ENCODE data around the gene FAAH. TPM values are rescaled to one million over a fixed set of nuclear protein-coding genes. Genes with fewer than 3 reads are reported as not detected.

The FAAH gene
- total and polyA plus RNA-seq, 2 of the 13 experiments (the other 11 are each of a cell fraction or from before 2014, with no cell fraction given), result 5.4 to 11.0 TPM

DNA sequence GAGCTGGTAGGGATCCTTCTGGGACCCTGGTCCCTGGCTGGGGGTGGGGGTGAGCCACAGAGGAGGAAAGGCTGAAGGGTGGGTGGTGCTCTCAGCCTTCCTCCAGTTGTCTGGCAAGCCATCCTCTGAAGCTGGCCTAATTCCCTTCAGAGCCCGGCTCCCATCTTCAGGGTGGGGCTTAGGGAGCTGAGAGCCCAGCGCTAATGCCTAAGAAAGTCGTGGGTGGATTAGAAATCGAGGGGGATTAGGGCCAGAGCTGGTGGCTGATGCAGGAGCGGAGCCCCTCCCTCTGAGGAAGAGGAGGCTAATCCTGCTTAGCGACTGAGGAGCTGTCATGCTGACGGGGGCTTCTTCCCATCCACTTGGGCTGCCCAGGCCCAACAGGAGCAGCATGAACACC is 64.7 kb downstream of the FAAH start:
- ATAC-seq (no peak), DNase-seq (ENCODE audit: low spot score) (no peak), FAIRE-seq (no peak)
- Histone ChIP-seq H2AFZ (ENCODE audit: low read length) (no peak overlapping the region), H3K4me3 (replicated peaks in 1 of 3; ENCODE audit: insufficient read depth in 1 of 3, low read depth in 2 of 3, low read length in 3 of 3) (no peak overlapping the region), H3K27me3 (ENCODE audit: control insufficient read depth in 1 of 2, insufficient read depth in 2 of 2, low read length in 2 of 2) (peaks cover 11 to 61% of the 10 kb centered on the region in 2 experiments; a peak in 4 of 5 replicates), H3K4me2 (ENCODE audit: low read depth, low read length) (no peak overlapping the region), H3K4me1 (ENCODE audit: insufficient read depth, low read length) (no peaks in the 10 kb centered on the region), H3K9me3 (ENCODE audit: low read length) (no peaks in the 10 kb centered on the region), H3K36me3 (replicated peaks in 1 of 2; ENCODE audit: control insufficient read depth in 1 of 2, insufficient read depth in 2 of 2, low read length in 2 of 2) (no peaks in the 10 kb centered on the region), H4K20me1 (ENCODE audit: insufficient read depth, low read length) (no peaks in the 10 kb centered on the region), H3K79me2 (ENCODE audit: insufficient read depth, low read length) (no peaks in the 10 kb centered on the region), H3K27ac (ENCODE audit: extremely low read length, insufficient read depth, low read length) (no peak overlapping the region), H3K9ac (ENCODE audit: insufficient read depth, low read depth, low read length) (no peak overlapping the region)
- WGBS (ENCODE audit: low lambda C conversion rate), result 22% methylated on average over 4 of the region's 7 CpGs
- TF ChIP-seq, protein P1, sequence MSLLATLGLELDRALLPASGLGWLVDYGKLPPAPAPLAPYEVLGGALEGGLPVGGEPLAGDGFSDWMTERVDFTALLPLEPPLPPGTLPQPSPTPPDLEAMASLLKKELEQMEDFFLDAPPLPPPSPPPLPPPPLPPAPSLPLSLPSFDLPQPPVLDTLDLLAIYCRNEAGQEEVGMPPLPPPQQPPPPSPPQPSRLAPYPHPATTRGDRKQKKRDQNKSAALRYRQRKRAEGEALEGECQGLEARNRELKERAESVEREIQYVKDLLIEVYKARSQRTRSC (CRISPR knock-in tag; IDR thresholded peaks at IDR 0.05; ENCODE audit: low read depth), result no peak
- no peak for TF ChIP-seq SMARCE1 (IDR thresholded peaks at IDR 0.05; ENCODE audit: borderline replicate concordance)
- no peak for TF ChIP-seq NCOA1 (CRISPR knock-in tag; IDR thresholded peaks at IDR 0.05)
- in situ Hi-C loops (cut with HindIII; ENCODE audit: extremely low pct_ligation_motif_present, low pct_unique_long_range_greater_than_20kb) (no loop called here), intact Hi-C loops (cut with micrococcal nuclease; ENCODE audit: unreplicated experiment) (no loop called here)
- POLR2A ChIA-PET, result no interaction called here
- CTCF ChIA-PET (ENCODE audit: low intra/inter-chr PET ratio, low total read pairs), result no interaction called here
- no TSS peak for BruUV-seq (replicated peaks)

DNA sequence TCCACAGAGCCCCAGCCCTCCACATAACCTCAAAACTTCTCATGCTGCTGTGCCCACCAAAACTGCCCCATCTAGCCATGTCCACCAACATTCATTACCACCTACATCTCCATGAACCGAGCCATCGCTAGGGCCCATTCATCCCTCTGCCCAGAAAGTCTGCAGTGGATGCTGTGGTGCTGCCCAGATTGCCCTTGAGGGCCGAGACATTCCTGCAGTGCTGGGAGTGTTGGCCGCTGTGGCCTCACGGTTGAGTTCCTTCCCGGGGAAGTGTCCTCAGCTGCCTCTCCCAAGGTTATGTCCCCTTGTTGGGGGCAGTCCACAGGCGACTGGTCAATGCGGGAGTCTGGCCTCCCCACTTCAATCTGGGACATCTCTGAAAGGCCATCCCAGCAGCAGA is 65.2 kb downstream of the FAAH start:
- ChIA-PET CTCF (ENCODE audit: low intra/inter-chr PET ratio, low total read pairs) (no interaction called here), POLR2A (no interaction called here)
- WGBS (ENCODE audit: low lambda C conversion rate), result 0% methylated on average over 2 of the region's 8 CpGs
- Histone ChIP-seq H3K79me2 (ENCODE audit: insufficient read depth, low read length) (no peaks in the 10 kb centered on the region), H2AFZ (ENCODE audit: low read length) (no peak overlapping the region), H3K27me3 (ENCODE audit: control insufficient read depth in 1 of 2, insufficient read depth in 2 of 2, low read length in 2 of 2) (peaks cover 12 to 63% of the 10 kb centered on the region in 2 experiments; a peak in 4 of 5 replicates), H3K4me3 (replicated peaks in 1 of 3; ENCODE audit: insufficient read depth in 1 of 3, low read depth in 2 of 3, low read length in 3 of 3) (no peak overlapping the region), H3K4me2 (ENCODE audit: low read depth, low read length) (no peak overlapping the region), H3K9ac (ENCODE audit: insufficient read depth, low read depth, low read length) (no peak overlapping the region), H3K27ac (ENCODE audit: extremely low read length, insufficient read depth, low read length) (no peak overlapping the region), H3K4me1 (ENCODE audit: insufficient read depth, low read length) (no peaks in the 10 kb centered on the region), H3K9me3 (ENCODE audit: low read length) (no peaks in the 10 kb centered on the region), H3K36me3 (replicated peaks in 1 of 2; ENCODE audit: control insufficient read depth in 1 of 2, insufficient read depth in 2 of 2, low read length in 2 of 2) (no peaks in the 10 kb centered on the region), H4K20me1 (ENCODE audit: insufficient read depth, low read length) (no peaks in the 10 kb centered on the region)
- no peak for FAIRE-seq
- no peak for ATAC-seq
- no TSS peak for BruUV-seq (replicated peaks)
- intact Hi-C loops (cut with micrococcal nuclease; ENCODE audit: unreplicated experiment) (no loop called here), in situ Hi-C loops (cut with HindIII; ENCODE audit: extremely low pct_ligation_motif_present, low pct_unique_long_range_greater_than_20kb) (no loop called here)
- no peak for DNase-seq (ENCODE audit: low spot score)
- TF ChIP-seq, protein P2, sequence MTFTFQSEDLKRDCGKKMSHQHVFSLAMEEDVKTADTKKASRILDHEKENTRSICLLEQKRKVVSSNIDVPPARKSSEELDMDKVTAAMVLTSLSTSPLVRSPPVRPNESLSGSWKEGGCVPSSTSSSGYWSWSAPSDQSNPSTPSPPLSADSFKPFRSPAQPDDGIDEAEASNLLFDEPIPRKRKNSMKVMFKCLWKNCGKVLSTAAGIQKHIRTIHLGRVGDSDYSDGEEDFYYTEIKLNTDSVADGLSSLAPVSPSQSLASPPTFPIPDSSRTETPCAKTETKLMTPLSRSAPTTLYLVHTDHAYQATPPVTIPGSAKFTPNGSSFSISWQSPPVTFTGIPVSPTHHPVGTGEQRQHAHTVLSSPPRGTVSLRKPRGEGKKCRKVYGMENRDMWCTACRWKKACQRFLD (CRISPR knock-in tag; IDR thresholded peaks at IDR 0.05; ENCODE audit: borderline replicate concordance), result no peak
- no peak for TF ChIP-seq ZNF768 (CRISPR knock-in tag; IDR thresholded peaks at IDR 0.05)
- TF ChIP-seq, protein P3, sequence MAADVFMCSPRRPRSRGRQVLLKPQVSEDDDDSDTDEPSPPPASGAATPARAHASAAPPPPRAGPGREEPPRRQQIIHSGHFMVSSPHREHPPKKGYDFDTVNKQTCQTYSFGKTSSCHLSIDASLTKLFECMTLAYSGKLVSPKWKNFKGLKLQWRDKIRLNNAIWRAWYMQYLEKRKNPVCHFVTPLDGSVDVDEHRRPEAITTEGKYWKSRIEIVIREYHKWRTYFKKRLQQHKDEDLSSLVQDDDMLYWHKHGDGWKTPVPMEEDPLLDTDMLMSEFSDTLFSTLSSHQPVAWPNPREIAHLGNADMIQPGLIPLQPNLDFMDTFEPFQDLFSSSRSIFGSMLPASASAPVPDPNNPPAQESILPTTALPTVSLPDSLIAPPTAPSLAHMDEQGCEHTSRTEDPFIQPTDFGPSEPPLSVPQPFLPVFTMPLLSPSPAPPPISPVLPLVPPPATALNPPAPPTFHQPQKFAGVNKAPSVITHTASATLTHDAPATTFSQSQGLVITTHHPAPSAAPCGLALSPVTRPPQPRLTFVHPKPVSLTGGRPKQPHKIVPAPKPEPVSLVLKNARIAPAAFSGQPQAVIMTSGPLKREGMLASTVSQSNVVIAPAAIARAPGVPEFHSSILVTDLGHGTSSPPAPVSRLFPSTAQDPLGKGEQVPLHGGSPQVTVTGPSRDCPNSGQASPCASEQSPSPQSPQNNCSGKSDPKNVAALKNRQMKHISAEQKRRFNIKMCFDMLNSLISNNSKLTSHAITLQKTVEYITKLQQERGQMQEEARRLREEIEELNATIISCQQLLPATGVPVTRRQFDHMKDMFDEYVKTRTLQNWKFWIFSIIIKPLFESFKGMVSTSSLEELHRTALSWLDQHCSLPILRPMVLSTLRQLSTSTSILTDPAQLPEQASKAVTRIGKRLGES (CRISPR knock-in tag; IDR thresholded peaks at IDR 0.05; ENCODE audit: borderline replicate concordance), result no peak
- TF ChIP-seq, protein P4, sequence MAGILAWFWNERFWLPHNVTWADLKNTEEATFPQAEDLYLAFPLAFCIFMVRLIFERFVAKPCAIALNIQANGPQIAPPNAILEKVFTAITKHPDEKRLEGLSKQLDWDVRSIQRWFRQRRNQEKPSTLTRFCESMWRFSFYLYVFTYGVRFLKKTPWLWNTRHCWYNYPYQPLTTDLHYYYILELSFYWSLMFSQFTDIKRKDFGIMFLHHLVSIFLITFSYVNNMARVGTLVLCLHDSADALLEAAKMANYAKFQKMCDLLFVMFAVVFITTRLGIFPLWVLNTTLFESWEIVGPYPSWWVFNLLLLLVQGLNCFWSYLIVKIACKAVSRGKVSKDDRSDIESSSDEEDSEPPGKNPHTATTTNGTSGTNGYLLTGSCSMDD (CRISPR knock-in tag; IDR thresholded peaks at IDR 0.05), result no peak
- TF ChIP-seq SOX5 (CRISPR knock-in tag; IDR thresholded peaks at IDR 0.05; ENCODE audit: borderline replicate concordance), result no peak
- no peak for TF ChIP-seq POLR2AphosphoS5 (IDR thresholded peaks at IDR 0.05; ENCODE audit: low read depth, low read length)
